ENCODE measurements around the gene GJB4. TPM values are rescaled to one million over a fixed set of nuclear protein-coding genes. Genes with fewer than 3 reads are reported as not detected.
"Not testable (repeated sequence)": the region's sequence is repeated elsewhere in the genome, so short reads cannot be mapped to it uniquely, and the experiment has no call there.

The GJB4 gene
- total RNA-seq, 1 experiment from 2014 or later: 0.07 TPM

- Mint-ChIP-seq H3K27ac (no peak overlapping the region), H3K4me1 (no peaks in the 10 kb centered on the region), H3K27me3 (ENCODE audit: low read depth) (peaks cover 3% of the 10 kb centered on the region; the same call in 1 of the 2 replicates), H3K4me3 (no peak overlapping the region), H3K9me3 (peaks cover 10% of the 10 kb centered on the region), H3K36me3 (no peaks in the 10 kb centered on the region)
- POLR2A ChIA-PET: no interaction called here
- DNase-seq (ENCODE audit: low spot score) (no peak), ATAC-seq (no peak)
- CTCF ChIA-PET: no interaction called here
- no peak for TF ChIP-seq ZNF121 (CRISPR knock-in tag; IDR thresholded peaks at IDR 0.05)
- no peak for TF ChIP-seq USF1 (CRISPR knock-in tag; IDR thresholded peaks at IDR 0.05)
- TF ChIP-seq JUN (CRISPR knock-in tag; IDR thresholded peaks at IDR 0.05): no peak
- TF ChIP-seq ZNF512 (CRISPR knock-in tag; IDR thresholded peaks at IDR 0.05; ENCODE audit: borderline replicate concordance): no peak
Observed at GRCh38 chr1:34806396-34806795, 46.9 kb downstream of the GJB4 start.

- Mint-ChIP-seq H3K27me3 (ENCODE audit: low read depth) (peaks cover 3% of the 10 kb centered on the region; the same call in 1 of the 2 replicates), H3K4me1 (0 out of 2 replicates have a peak, but pooled peaks cover 2% of the 10 kb centered on the region), H3K4me3 (no peak overlapping the region), H3K9me3 (peaks cover 10% of the 10 kb centered on the region), H3K27ac (no peak overlapping the region), H3K36me3 (no peaks in the 10 kb centered on the region)
- ATAC-seq: no peak
- CTCF ChIA-PET: no interaction called here
- DNase-seq (ENCODE audit: low spot score): no peak
- POLR2A ChIA-PET: no interaction called here
- TF ChIP-seq ZMAT4 (CRISPR knock-in tag; IDR thresholded peaks at IDR 0.05): no peak
- no peak for TF ChIP-seq USF2 (CRISPR knock-in tag; IDR thresholded peaks at IDR 0.05)
- TF ChIP-seq NFE2L1 (CRISPR knock-in tag; IDR thresholded peaks at IDR 0.05): no peak
- TF ChIP-seq ZNF121 (CRISPR knock-in tag; IDR thresholded peaks at IDR 0.05): no peak
Observed at GRCh38 chr1:34808051-34808810, 48.7 kb downstream of the GJB4 start.

- H3K4me3 Mint-ChIP-seq; H3K9me3 Mint-ChIP-seq; DNase-seq (ENCODE audit: low spot score); H3K36me3 Mint-ChIP-seq; H3K27me3 Mint-ChIP-seq (ENCODE audit: low read depth); H3K27ac Mint-ChIP-seq; POLR2A ChIA-PET; H3K4me1 Mint-ChIP-seq; ATAC-seq: not testable (repeated sequence)
- CTCF ChIA-PET: interaction anchor here (0.9 kb wide), 1 partner anchor 42 kb away, joined by 3 read pairs; no protein-coding TSS in a partner anchor
Observed at GRCh38 chr1:34810781-34811180, 51.2 kb downstream of the GJB4 start.

Other genes starting within 250 kb of the GJB4 start
- gene GJB5, start 4.7 kb upstream of the GJB4 start, total RNA-seq (2021): 0.55 to 0.96 TPM (median 0.89 TPM) in 3 replicates
- gene GJB3, start 21.5 kb downstream of the GJB4 start, total RNA-seq (2021): 0.34 to 0.48 TPM (median 0.46 TPM) in 3 replicates
- 1.0 to 1.4 TPM (median 1.3 TPM) in 3 replicates for gene GJA4, start 33.3 kb downstream of the GJB4 start, total RNA-seq (2021)
- 34.6 to 41.9 TPM (median 39.6 TPM) in 3 replicates for gene SMIM12, start 100.0 kb downstream of the GJB4 start, total RNA-seq (2021)
- 8.2 to 11.3 TPM (median 9.7 TPM) in 3 replicates for gene DLGAP3, start 169.9 kb downstream of the GJB4 start, total RNA-seq (2021)
- gene TMEM35B, start 225.6 kb downstream of the GJB4 start, total RNA-seq (2021): 8.7 to 11.0 TPM (median 10.6 TPM) in 3 replicates